Dendritic cell treated with granulocyte-macrophage colony-stimulating factor and Interleukin-4, amounts not matched to agents 40 ng/mL and 50 ng/mL, for 4 days (primary cell): ENCODE measurements around the gene BYSL.

ENCODE experiments used
- H3K27ac Mint-ChIP-seq: one replicate; pipeline ENCODE4 v1.8.0; 2022; ENCODE audit warnings: mild to moderate bottlenecking, mixed read lengths
- H3K27me3 Mint-ChIP-seq: one replicate; pipeline ENCODE4 v1.8.0; 2022; ENCODE audit warnings: mild to moderate bottlenecking, mixed read lengths
- H3K36me3 Mint-ChIP-seq: one replicate; pipeline ENCODE4 v1.8.0; 2022; ENCODE audit warnings: low read depth, mixed read lengths
- H3K4me1 Mint-ChIP-seq: one replicate; pipeline ENCODE4 v1.8.0; 2022; ENCODE audit warnings: low read depth, mixed read lengths
- H3K4me3 Mint-ChIP-seq: one replicate; pipeline ENCODE4 v1.8.0; 2022; ENCODE audit warnings: mild to moderate bottlenecking, moderate library complexity, mixed read lengths
- H3K9me3 Mint-ChIP-seq: one replicate; pipeline ENCODE4 v1.8.0; 2022; ENCODE audit warnings: mixed read lengths
- intact Hi-C: fragments of 100-400 bp; cut with micrococcal nuclease; formaldehyde crosslinking; loops from one replicate; pipeline ENCODE4 v1.15.0; 2022

The BYSL gene, protein sequence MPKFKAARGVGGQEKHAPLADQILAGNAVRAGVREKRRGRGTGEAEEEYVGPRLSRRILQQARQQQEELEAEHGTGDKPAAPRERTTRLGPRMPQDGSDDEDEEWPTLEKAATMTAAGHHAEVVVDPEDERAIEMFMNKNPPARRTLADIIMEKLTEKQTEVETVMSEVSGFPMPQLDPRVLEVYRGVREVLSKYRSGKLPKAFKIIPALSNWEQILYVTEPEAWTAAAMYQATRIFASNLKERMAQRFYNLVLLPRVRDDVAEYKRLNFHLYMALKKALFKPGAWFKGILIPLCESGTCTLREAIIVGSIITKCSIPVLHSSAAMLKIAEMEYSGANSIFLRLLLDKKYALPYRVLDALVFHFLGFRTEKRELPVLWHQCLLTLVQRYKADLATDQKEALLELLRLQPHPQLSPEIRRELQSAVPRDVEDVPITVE

DNA sequence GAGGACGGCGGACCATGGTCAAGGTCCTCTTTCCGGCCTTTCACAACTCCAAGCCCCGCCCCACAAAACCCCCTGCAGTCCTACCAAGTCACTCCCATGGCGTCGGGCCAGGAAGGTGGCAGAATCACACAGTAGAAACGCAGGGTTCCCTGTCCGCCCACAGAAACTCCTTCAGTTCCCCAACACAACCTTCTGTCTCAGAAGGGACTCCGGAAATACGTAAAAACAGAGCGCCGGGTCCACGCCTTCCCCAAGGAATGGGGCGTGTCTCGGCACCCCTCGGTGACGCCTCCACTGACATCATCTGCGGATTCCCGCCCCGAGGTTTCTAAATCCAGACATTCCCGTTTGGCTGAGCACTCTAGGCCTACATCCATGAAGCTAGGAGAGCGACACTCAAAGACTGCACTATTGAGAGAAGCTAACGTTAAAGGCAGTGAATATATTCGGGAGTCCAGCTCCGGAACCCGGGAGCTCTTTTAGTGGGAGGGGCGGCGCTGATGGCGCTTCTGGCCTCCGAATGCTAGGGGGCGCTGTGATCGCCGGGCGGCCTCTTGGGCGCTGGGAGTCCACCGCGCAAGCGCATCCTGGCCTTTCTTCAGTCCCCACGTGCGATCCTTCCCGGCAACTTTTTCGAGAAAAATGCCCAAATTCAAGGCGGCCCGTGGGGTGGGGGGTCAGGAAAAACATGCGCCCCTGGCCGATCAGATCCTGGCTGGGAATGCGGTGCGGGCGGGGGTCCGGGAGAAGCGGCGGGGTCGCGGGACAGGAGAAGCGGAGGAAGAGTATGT, at the start of gene BYSL, which contains the start of gene MED20:
Gene BYSL, plus strand, starts transcription at position 579 of the 791 bp plus-strand sequence. Its CDS starts 64 bp downstream, at position 643.
Gene MED20, minus strand, starts transcription at position 219 of the 791 bp plus-strand sequence. Its CDS starts 121 bp downstream, at position 98.
- no peaks in the 10 kb centered on the region for H3K9me3 Mint-ChIP-seq
- peak within 1 kb of the TSS; percentile 99 for H3K27ac Mint-ChIP-seq
- peaks cover 45% of the 10 kb centered on the region for H3K36me3 Mint-ChIP-seq
- no peaks in the 10 kb centered on the region for H3K27me3 Mint-ChIP-seq
- peak within 1 kb of the TSS; percentile 99 for H3K4me3 Mint-ChIP-seq
- peaks cover 60% of the 10 kb centered on the region for H3K4me1 Mint-ChIP-seq
- intact Hi-C loops, result loop anchor here (1.0 to 2.0 kb wide), 3 partner anchors 16 to 134 kb away; partner anchors contain the start of genes TOMM6 and USP49

DNA sequence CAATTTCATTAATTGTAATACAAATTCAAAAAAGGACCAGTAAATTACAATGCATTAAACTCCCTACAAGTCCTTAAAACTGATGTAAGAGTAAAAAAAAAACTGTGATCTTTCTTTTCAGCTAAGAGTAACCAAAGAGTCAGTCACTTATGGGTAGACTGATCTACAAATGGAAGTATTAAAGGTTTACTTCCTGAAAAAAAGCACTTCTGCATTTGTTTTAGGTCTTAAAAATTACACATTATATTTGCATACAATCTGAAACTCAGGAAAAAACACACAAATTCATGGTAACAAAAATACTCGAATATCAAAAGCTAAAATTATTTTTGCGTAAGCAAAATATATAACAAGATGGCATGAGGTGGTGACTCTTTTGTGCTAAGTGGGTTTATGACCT, 49.6 kb upstream of the BYSL start:
- intact Hi-C loops, result no loop called here
- Mint-ChIP-seq H3K27me3 (no peaks in the 10 kb centered on the region), H3K4me1 (peaks cover 8% of the 10 kb centered on the region), H3K36me3 (no peaks in the 10 kb centered on the region), H3K27ac (no peak overlapping the region), H3K9me3 (peaks cover 6% of the 10 kb centered on the region), H3K4me3 (no peak overlapping the region)

DNA sequence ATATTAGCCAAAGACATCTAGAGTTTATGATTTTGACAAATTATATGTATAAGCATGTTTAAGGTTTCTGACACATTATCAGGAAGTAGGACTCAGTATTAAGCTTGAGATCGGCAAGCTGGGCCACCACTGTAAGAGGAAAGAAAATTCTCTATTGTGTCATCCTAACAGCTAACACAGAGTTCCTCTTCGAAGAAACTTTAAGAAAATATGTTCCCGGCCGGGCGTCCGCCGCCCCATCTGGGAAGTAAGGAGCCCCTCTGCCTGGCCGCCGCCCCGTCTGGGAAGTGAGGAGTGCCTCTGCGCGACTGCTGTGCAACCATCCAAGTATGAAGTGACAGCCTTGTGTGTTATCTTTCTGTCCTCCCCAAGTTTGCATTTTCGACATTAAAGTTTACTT, 49.2 kb upstream of the BYSL start:
- H3K27me3 Mint-ChIP-seq, result no peaks in the 10 kb centered on the region
- H3K27ac Mint-ChIP-seq, result no peak overlapping the region
- intact Hi-C loops, result no loop called here

DNA sequence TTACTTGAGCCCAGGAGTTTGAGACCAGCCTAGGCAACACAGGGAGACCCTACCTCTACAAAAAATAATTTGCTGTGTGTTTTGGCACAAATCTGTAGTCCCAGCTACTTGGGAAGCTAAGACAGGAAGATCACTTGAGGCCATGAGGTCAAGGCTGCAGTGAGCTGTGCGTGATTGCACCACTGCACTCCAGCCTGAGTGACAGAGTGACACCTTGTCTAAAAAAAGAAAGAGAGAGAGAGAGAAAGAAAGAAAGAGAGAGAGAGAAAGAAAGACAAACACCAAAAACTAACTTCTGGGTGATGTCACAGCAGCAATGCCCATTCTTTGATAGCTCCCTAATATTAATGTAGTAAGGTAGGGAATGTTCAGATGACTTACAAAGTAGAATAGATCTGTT, 46.6 kb upstream of the BYSL start:
- intact Hi-C loops, result no loop called here
- Mint-ChIP-seq H3K9me3 (peaks cover 6% of the 10 kb centered on the region), H3K4me1 (peaks cover 8% of the 10 kb centered on the region), H3K4me3 (no peak overlapping the region), H3K27ac (no peak overlapping the region), H3K36me3 (no peaks in the 10 kb centered on the region), H3K27me3 (no peaks in the 10 kb centered on the region)

More for the DNA sequence above, 49.2 kb upstream of the BYSL start:
- Mint-ChIP-seq H3K4me1 (peaks cover 8% of the 10 kb centered on the region), H3K9me3 (peaks cover 6% of the 10 kb centered on the region), H3K36me3 (no peaks in the 10 kb centered on the region), H3K4me3 (no peak overlapping the region)

DNA sequence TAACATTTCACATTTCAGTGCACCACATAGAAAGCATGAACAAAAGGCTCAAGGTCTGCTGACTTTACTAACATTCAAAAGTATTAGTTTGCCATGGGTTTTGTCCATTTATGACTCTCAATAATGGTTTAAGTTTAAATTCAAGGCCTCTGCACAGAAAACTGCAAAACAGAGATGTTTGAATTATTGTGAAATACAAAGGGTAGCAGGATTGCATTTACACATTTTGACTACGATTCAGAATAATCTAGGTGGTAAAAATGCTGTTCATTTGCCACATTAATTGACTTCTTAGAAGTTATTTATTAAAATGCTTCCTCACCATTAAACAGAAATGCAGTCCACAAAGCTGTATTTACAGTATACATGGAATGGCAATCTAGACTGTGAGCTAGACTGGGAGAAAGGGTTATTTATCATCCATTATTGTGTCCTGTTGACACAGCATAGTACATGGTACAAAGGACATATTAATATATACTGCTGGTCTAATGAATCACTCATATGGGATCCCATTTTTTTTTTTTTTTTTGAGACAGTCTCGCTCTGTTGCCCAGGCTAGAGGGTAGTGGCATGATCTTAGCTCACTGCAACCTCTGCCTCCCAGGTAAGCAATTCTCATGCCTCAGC, 44.1 kb upstream of the BYSL start:
- Mint-ChIP-seq H3K36me3 (no peaks in the 10 kb centered on the region), H3K4me1 (no peaks in the 10 kb centered on the region), H3K9me3 (peaks cover 6% of the 10 kb centered on the region), H3K27ac (no peak overlapping the region), H3K27me3 (no peaks in the 10 kb centered on the region), H3K4me3 (no peak overlapping the region)
- intact Hi-C loops, result no loop called here

DNA sequence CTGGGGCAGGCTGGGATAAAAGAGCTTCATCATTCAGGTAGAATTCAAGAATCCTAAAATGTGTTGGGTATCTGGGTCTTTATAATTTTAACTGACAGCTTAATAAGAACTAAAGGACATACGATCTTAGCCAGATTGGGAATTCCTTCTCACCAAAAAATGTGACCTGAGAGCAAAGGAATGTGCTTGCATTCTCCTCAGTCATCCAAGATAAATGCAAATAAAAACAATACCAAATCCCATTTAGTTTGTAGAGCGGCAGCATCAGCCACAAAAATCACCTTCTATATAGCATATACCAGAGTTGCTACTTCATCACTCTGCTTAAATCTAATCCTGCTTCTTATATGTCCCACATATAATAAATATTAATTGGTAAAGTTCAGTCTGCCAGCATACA, 43.1 kb upstream of the BYSL start:
- Mint-ChIP-seq H3K27ac (no peak overlapping the region), H3K27me3 (no peaks in the 10 kb centered on the region), H3K9me3 (no peaks in the 10 kb centered on the region), H3K36me3 (no peaks in the 10 kb centered on the region), H3K4me3 (no peak overlapping the region), H3K4me1 (no peaks in the 10 kb centered on the region)
- intact Hi-C loops, result no loop called here

DNA sequence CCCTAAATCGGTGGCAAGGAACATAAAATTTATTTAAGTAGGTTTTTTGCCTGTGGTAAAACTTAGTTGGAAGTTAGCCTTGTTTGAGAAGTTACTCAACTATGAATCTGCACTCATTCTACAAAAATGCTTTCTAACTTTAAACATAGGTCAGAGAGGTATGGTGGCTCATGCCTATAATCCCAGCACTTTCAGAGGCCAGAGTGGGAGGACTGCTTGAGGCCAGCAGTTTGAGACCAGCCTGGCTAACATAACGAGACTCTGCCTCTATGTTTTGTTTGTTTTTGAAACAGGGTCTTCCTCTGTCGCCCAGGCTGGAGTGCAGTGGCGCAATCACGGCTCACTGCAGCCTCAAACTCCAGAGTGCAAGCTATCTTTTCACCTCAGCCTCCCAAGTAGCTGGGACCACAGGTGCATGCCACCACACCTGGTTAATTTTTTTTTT, 42.3 kb upstream of the BYSL start:
- no peak overlapping the region for H3K4me3 Mint-ChIP-seq
- no peak overlapping the region for H3K27ac Mint-ChIP-seq
- intact Hi-C loops, result no loop called here
- H3K36me3 Mint-ChIP-seq, result no peaks in the 10 kb centered on the region
- no peaks in the 10 kb centered on the region for H3K4me1 Mint-ChIP-seq
- H3K27me3 Mint-ChIP-seq, result no peaks in the 10 kb centered on the region
- no peaks in the 10 kb centered on the region for H3K9me3 Mint-ChIP-seq

DNA sequence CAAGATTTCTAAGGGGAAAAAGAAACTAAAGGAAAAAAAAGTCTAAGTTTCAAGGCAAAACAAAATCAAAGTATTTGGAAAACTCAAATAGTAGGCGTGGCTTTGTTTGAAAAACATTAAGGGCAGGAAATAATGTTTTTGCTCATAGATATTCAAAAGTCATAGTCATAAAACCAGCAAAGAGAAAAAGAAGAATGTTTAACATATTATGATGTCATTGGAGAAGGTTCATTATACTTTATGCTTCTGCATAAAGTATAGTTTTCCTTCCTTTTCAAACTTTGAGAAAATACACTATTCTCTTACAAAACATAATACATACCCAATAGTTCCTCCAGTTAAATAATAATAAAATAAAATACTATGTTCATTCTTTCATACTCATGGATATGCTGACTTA, 39.8 kb upstream of the BYSL start:
- Mint-ChIP-seq H3K27ac (no peak overlapping the region), H3K4me1 (no peaks in the 10 kb centered on the region), H3K36me3 (no peaks in the 10 kb centered on the region), H3K9me3 (no peaks in the 10 kb centered on the region), H3K4me3 (no peak overlapping the region), H3K27me3 (no peaks in the 10 kb centered on the region)
- intact Hi-C loops, result no loop called here

DNA sequence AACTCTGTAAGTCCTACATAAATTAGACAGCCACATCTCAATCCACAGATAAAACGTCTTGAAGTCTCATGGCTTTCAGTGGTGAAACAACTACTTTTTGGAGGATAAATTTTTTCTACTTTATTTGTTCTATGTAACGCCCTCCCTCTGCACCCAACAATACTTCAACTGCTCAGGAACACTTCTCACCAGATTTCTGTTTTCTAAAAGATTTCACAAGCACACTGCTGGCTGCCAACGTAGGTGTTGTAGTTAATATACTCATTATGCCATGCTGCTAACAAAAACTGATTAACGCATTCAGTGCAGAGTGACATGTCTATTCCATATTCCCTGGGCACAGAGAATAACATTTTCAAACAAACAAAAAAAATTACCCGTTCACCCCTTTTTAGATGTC, 36.3 kb upstream of the BYSL start:
- H3K27ac Mint-ChIP-seq, result no peak overlapping the region

DNA sequence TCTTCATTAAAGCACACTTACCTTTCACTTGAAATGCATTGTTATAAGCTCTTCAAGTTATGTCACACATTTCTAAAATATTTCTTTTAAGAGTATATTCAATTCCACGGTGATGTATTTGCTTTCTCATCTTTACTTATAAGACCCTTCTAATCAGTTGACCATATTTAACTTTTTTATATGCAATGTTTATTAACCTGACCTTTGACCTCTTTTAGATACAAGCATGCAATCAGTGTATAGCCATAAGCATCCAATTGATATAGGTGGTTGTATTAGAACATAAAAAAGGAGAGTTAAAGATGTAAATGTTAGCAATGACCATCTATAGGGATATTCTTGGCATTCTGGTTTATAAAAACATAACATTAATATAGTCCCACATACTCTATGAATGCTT, 35.4 kb upstream of the BYSL start:
- Mint-ChIP-seq H3K4me3 (no peak overlapping the region), H3K36me3 (no peaks in the 10 kb centered on the region), H3K9me3 (no peaks in the 10 kb centered on the region), H3K27ac (no peak overlapping the region), H3K4me1 (no peaks in the 10 kb centered on the region), H3K27me3 (no peaks in the 10 kb centered on the region)
- intact Hi-C loops, result no loop called here

More for the DNA sequence above, 36.3 kb upstream of the BYSL start:
- H3K9me3 Mint-ChIP-seq, result no peaks in the 10 kb centered on the region
- no peaks in the 10 kb centered on the region for H3K4me1 Mint-ChIP-seq
- no peak overlapping the region for H3K4me3 Mint-ChIP-seq
- H3K36me3 Mint-ChIP-seq, result no peaks in the 10 kb centered on the region
- no peaks in the 10 kb centered on the region for H3K27me3 Mint-ChIP-seq
- intact Hi-C loops, result no loop called here

DNA sequence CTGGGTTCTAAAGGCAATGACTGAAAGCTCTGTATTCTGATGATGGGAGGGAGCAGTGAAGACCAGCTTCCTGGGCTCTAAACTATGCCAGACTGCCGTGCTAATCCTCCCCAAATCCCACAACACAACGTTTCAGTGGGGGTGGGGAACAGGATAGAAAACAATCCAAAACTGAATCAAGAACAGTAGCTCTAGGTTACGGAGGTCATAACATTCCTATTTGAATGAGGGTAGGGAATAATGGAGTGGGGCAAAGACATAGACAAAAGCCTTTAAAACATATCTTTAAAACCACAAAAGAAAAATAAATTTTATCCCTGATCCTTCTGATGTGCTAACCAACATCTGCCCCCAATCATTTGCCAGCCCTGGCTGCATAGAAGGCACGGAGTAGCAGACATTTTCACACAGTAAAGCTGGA, 34.0 kb upstream of the BYSL start:
- Mint-ChIP-seq H3K27ac (no peak overlapping the region), H3K9me3 (no peaks in the 10 kb centered on the region)

DNA sequence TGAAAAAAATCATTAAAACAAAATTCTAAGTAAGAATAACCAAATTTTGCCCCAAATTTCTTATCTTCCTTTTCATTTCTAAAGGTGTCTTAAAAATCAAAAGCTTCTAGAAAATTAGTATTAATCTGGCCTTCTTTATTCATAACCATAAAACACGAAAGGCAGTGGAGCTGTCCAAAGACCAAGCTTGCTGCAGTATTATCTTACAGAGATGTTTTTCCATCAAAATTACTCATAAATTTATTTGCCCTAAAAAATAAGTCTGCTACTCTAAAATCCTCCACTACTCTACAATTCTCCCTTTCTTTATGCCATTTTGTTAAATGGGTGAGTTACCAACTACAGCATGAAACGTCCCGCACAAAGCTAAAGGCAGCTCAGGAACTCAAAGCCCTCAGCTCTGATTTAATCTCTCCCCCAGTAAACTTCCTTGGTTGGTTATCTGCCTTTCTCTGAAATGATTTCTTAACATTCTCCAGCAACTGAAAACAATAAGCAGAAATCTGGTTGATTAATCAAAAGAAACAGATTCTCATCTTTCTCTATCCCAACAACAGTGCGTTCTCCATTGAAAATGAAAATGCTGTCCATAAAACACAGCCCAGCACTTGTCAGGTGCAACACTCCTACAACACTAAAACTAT, 28.3 kb upstream of the BYSL start:
- Mint-ChIP-seq H3K27ac (no peak overlapping the region), H3K4me1 (peaks cover 12% of the 10 kb centered on the region), H3K36me3 (peaks cover 8% of the 10 kb centered on the region), H3K27me3 (no peaks in the 10 kb centered on the region), H3K4me3 (no peak overlapping the region), H3K9me3 (no peaks in the 10 kb centered on the region)
- intact Hi-C loops, result no loop called here

More for the DNA sequence above, 34.0 kb upstream of the BYSL start:
- H3K36me3 Mint-ChIP-seq, result no peaks in the 10 kb centered on the region
- no peaks in the 10 kb centered on the region for H3K27me3 Mint-ChIP-seq
- no peaks in the 10 kb centered on the region for H3K4me1 Mint-ChIP-seq
- intact Hi-C loops, result no loop called here
- no peak overlapping the region for H3K4me3 Mint-ChIP-seq
